ENCODE measurements around the gene RTKN. TPM values are rescaled to one million over a fixed set of nuclear protein-coding genes. Genes with fewer than 3 reads are reported as not detected.
A peak's percentile ranks its signal among the peaks of the same experiment; 100 is the strongest.

RTKN gene
- total and polyA plus RNA-seq, 9 of the 15 experiments (the other 6 are each of a cell fraction or from before 2014, with no cell fraction given) = 0.14 to 6.9 (median 3.6) TPM

DNA sequence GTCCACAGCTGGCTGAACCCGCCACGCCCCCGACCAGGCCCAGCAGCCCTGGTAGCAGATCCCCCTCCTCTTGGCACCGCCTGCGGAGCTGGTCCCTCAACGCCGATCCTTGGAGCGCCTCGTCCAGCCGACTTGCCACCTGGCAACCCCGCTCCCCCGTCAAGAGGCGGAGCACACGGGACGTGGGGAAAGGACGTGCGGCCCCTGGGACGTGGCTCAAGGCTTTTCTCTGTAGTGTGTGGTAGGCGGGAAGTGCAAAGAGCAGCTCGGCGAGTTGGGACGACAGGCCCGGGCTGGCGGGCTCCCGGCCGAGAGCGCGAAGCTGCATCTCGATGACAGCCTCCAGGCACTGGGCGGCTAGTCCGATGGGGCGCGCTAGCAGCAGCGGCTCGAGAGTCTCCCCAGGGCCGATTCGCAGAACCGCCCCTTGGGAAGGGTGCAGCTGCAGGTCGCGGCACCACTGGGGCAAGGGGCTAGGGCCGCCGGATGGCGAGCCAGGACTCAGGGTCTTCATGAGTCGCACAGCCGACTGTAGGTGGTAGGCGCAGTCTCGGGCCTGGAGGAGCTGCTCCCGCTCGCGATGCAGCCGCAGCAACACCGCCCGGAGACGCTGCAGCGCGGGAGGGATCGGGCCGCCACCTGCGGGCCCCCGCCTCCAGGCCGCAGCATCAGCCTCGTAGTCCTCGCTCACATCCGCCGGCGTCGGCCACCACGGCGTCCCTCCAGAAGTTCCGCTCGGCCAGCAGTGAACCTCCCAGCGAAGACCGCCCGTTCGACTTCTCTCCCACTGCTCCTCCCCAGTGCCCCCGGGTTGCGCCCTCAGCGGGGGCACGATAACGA lies 40.4 kb upstream of the RTKN start (continued):
- TF ChIP-seq, protein P1, sequence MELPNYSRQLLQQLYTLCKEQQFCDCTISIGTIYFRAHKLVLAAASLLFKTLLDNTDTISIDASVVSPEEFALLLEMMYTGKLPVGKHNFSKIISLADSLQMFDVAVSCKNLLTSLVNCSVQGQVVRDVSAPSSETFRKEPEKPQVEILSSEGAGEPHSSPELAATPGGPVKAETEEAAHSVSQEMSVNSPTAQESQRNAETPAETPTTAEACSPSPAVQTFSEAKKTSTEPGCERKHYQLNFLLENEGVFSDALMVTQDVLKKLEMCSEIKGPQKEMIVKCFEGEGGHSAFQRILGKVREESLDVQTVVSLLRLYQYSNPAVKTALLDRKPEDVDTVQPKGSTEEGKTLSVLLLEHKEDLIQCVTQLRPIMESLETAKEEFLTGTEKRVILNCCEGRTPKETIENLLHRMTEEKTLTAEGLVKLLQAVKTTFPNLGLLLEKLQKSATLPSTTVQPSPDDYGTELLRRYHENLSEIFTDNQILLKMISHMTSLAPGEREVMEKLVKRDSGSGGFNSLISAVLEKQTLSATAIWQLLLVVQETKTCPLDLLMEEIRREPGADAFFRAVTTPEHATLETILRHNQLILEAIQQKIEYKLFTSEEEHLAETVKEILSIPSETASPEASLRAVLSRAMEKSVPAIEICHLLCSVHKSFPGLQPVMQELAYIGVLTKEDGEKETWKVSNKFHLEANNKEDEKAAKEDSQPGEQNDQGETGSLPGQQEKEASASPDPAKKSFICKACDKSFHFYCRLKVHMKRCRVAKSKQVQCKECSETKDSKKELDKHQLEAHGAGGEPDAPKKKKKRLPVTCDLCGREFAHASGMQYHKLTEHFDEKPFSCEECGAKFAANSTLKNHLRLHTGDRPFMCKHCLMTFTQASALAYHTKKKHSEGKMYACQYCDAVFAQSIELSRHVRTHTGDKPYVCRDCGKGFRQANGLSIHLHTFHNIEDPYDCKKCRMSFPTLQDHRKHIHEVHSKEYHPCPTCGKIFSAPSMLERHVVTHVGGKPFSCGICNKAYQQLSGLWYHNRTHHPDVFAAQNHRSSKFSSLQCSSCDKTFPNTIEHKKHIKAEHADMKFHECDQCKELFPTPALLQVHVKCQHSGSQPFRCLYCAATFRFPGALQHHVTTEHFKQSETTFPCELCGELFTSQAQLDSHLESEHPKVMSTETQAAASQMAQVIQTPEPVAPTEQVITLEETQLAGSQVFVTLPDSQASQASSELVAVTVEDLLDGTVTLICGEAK (IDR thresholded peaks at IDR 0.05) = no peak
- TF ChIP-seq, protein P1 (CRISPR knock-in tag; IDR thresholded peaks at IDR 0.05) = no peak
- no peak for TF ChIP-seq MEF2A (IDR thresholded peaks at IDR 0.05; ENCODE audit: control insufficient read depth, low read depth, low read length)
- TF ChIP-seq HNRNPH1 (optimal IDR thresholded peaks at IDR 0.05; ENCODE audit: low read depth, low read length) = no peak
- TF ChIP-seq FOXK2 (conservative IDR thresholded peaks at IDR 0.05 in 1 of 2, IDR thresholded peaks at IDR 0.05 in 1 of 2; ENCODE audit: low read depth in 2 of 2) = no peak
- TF ChIP-seq MAFK (IDR thresholded peaks at IDR 0.05; ENCODE audit: low read length) = no peak
- no peak for TF ChIP-seq ZNF143 (CRISPR knock-in tag; IDR thresholded peaks at IDR 0.05)
- no peak for TF ChIP-seq GATA2 (CRISPR knock-in tag; IDR thresholded peaks at IDR 0.05)
- TF ChIP-seq ZNF134 (CRISPR knock-in tag; conservative IDR thresholded peaks at IDR 0.05) = no peak
- TF ChIP-seq, protein P2, sequence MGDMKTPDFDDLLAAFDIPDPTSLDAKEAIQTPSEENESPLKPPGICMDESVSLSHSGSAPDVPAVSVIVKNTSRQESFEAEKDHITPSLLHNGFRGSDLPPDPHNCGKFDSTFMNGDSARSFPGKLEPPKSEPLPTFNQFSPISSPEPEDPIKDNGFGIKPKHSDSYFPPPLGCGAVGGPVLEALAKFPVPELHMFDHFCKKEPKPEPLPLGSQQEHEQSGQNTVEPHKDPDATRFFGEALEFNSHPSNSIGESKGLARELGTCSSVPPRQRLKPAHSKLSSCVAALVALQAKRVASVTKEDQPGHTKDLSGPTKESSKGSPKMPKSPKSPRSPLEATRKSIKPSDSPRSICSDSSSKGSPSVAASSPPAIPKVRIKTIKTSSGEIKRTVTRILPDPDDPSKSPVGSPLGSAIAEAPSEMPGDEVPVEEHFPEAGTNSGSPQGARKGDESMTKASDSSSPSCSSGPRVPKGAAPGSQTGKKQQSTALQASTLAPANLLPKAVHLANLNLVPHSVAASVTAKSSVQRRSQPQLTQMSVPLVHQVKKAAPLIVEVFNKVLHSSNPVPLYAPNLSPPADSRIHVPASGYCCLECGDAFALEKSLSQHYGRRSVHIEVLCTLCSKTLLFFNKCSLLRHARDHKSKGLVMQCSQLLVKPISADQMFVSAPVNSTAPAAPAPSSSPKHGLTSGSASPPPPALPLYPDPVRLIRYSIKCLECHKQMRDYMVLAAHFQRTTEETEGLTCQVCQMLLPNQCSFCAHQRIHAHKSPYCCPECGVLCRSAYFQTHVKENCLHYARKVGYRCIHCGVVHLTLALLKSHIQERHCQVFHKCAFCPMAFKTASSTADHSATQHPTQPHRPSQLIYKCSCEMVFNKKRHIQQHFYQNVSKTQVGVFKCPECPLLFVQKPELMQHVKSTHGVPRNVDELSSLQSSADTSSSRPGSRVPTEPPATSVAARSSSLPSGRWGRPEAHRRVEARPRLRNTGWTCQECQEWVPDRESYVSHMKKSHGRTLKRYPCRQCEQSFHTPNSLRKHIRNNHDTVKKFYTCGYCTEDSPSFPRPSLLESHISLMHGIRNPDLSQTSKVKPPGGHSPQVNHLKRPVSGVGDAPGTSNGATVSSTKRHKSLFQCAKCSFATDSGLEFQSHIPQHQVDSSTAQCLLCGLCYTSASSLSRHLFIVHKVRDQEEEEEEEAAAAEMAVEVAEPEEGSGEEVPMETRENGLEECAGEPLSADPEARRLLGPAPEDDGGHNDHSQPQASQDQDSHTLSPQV (IDR thresholded peaks at IDR 0.05) = no peak
- no peak for TF ChIP-seq BDP1 (IDR thresholded peaks at IDR 0.05; ENCODE audit: insufficient read depth, insufficient read length)
- TF ChIP-seq ELF1 (tag; IDR thresholded peaks at IDR 0.05) = no peak
- TF ChIP-seq ZNF146 (CRISPR knock-in tag; IDR thresholded peaks at IDR 0.05; ENCODE audit: unreplicated experiment) = peak; percentile 13
- TF ChIP-seq CHD1 (IDR thresholded peaks at IDR 0.05; ENCODE audit: low read length) = peak; percentile 79
- no peak for TF ChIP-seq MCM7 (IDR thresholded peaks at IDR 0.05)

Measured in K562 (cell line).